K562 (cell line): Measurements from ENCODE around the gene PLA2G12B. TPM values are rescaled to one million over a fixed set of nuclear protein-coding genes. Genes with fewer than 3 reads are reported as not detected.
A peak's percentile ranks its signal among the peaks of the same experiment; 100 is the strongest.

Experiments used
- ATAC-seq: fragments of 200-7000 bp; cut with Tn5 transposase; 3 replicates; pipeline ENCODE4 v1.9.1; 2020; ENCODE audit warnings: moderate library complexity
- BruUV-seq: library from RNA; stranded (reverse); fragments of 400-500 nt; replicated peaks from 2 replicates; lab custom pipeline; 2021; lab: Mats Ljungman, UMichigan
- CTCF ChIA-PET: fragments of 300-600 bp; formaldehyde crosslinking; extraction: SDS; loops from one replicate; lab custom pipeline; 2021; ENCODE audit warnings: low intra/inter-chr PET ratio; lab: Yijun Ruan, JAX
- POLR2A ChIA-PET: fragments of 300-600, 350-650 bp; sonication (Branson Sonifier 250); formaldehyde crosslinking; extraction: SDS; loops from one replicate; lab custom pipeline; 2021; ENCODE audit warnings: antibody characterized with exemption, inconsistent platforms; lab: Yijun Ruan, JAX
- DNase-seq, 4 experiments: peaks; one replicate each; pipeline versions ENCODE4 v3.0.0 to v3.0.0-alpha.2; 2011 to 2018; ENCODE audit warnings: low spot score in 3 of 4, mixed read lengths in 3 of 4; ENCODE audit errors: extremely low read depth in 1 of 4
- FAIRE-seq: peaks from 2 replicates; lab custom pipeline; 2011; peaks lifted over from hg19 to GRCh38; lab: Jason Lieb, UNC
- H2AFZ ChIP-seq: 2 replicates; pipeline ENCODE4 v1.6.0; 2011; ENCODE audit warnings: low read depth, low read length, control low read depth, inconsistent platforms
- H3K27ac ChIP-seq: fragments of 200-600 bp; 3 replicates; pipeline ENCODE4 v1.8.0; 2011; ENCODE audit warnings: low read depth, mild to moderate bottlenecking, control low read depth, inconsistent platforms, low read length, moderate library complexity, mixed read lengths; ENCODE audit errors: extremely low read depth
- H3K27me3 ChIP-seq, 2 experiments: fragments of 300-600 bp in 1 of 2; 2 replicates in 1 of 2; 3 replicates in 1 of 2; pipeline versions ENCODE4 v1.6.0 to v1.8.0; 2011; ENCODE audit warnings: inconsistent platforms in 2 of 2, low read length in 2 of 2, mild to moderate bottlenecking in 1 of 2, mixed read lengths in 1 of 2, moderate library complexity in 1 of 2; ENCODE audit not compliant: control insufficient read depth in 2 of 2, insufficient read depth in 2 of 2
- H3K36me3 ChIP-seq: fragments of 300-600 bp; 3 replicates; pipeline ENCODE4 v1.8.0; 2011; ENCODE audit warnings: mild to moderate bottlenecking, low read length, inconsistent platforms; ENCODE audit not compliant: control insufficient read depth, insufficient read depth
- H3K4me1 ChIP-seq, 2 experiments: fragments of 200-600 bp in 1 of 2; replicated peaks in 1 of 2; 2 replicates in 1 of 2; 3 replicates in 1 of 2; pipeline versions ENCODE4 v1.5.1 to v1.8.0; 2011; ENCODE audit warnings: inconsistent platforms in 2 of 2, low read length in 2 of 2, mild to moderate bottlenecking in 1 of 2, mixed read lengths in 1 of 2, moderate library complexity in 1 of 2; ENCODE audit not compliant: control insufficient read depth in 2 of 2, insufficient read depth in 2 of 2
- H3K4me2 ChIP-seq: 2 replicates; pipeline ENCODE4 v1.6.1; 2011; ENCODE audit warnings: low read length, control low read depth, inconsistent platforms, mixed read lengths; ENCODE audit not compliant: insufficient read depth
- H3K4me3 ChIP-seq: fragments of 200-600 bp; sonication (generic), shearing (Covaris generic); 2 replicates; pipeline ENCODE4 v1.5.1; 2016; ENCODE audit warnings: control low read depth, inconsistent platforms
- H3K79me2 ChIP-seq: fragments of 200-600 bp; 3 replicates; pipeline ENCODE4 v1.8.0; 2011; ENCODE audit warnings: low read length, inconsistent platforms; ENCODE audit not compliant: control insufficient read depth, insufficient read depth
- H3K9ac ChIP-seq, 2 experiments: 2 replicates each; pipeline versions ENCODE4 v1.6.0 to v1.6.1; 2011; ENCODE audit warnings: low read depth in 2 of 2, low read length in 2 of 2, control low read depth in 1 of 2, inconsistent platforms in 1 of 2, mild to moderate bottlenecking in 1 of 2, mixed read lengths in 1 of 2; ENCODE audit not compliant: insufficient read depth in 1 of 2
- H3K9me1 ChIP-seq: one replicate; pipeline ENCODE4 v1.6.0; 2011; ENCODE audit warnings: inconsistent platforms, mild to moderate bottlenecking, low read length, moderate library complexity; ENCODE audit not compliant: control insufficient read depth, insufficient read depth
- H3K9me3 ChIP-seq: replicated peaks from 2 replicates; pipeline ENCODE4 v1.5.1; 2011; ENCODE audit warnings: low read depth, low read length, inconsistent platforms; ENCODE audit not compliant: control insufficient read depth, insufficient read depth
- H4K20me1 ChIP-seq: replicated peaks from 2 replicates; pipeline ENCODE4 v1.6.1; 2011; ENCODE audit warnings: low read length, inconsistent platforms, mixed read lengths; ENCODE audit not compliant: control insufficient read depth, insufficient read depth
- FUS ChIP-seq: fragments of 200-400 bp; formaldehyde crosslinking; optimal IDR thresholded peaks from 2 replicates; pipeline ENCODE3; 2017; ENCODE audit warnings: low read depth, low read length
- KLF10 ChIP-seq: fragments of 250-450 bp; sonication (Bioruptor Pico); IDR thresholded peaks from 2 replicates; pipeline ENCODE4 v1.6.1; 2021; ENCODE audit warnings: matching md5 sums
- RBM14 ChIP-seq: fragments of 200-400 bp; formaldehyde crosslinking; IDR thresholded peaks from 2 replicates; pipeline ENCODE4 v1.6.1; 2018; ENCODE audit warnings: low read depth, mild to moderate bottlenecking, low read length, moderate library complexity, borderline replicate concordance; ENCODE audit not compliant: insufficient read depth
- TAF15 ChIP-seq: fragments of 200-400 bp; formaldehyde crosslinking; IDR thresholded peaks from 2 replicates; pipeline ENCODE4 v1.6.1; 2017; ENCODE audit warnings: mild to moderate bottlenecking, low read depth, low read length, moderate library complexity
- TAF7 ChIP-seq: fragments of 450-650 bp; IDR thresholded peaks from 2 replicates; pipeline ENCODE4 v1.6.1; 2016; ENCODE audit warnings: missing genetic modification characterization, missing compliant biosample characterization
- ZNF764 ChIP-seq: fragments of 250-450 bp; sonication (Bioruptor Pico); IDR thresholded peaks from 2 replicates; pipeline ENCODE4 v1.4.0; 2020; ENCODE audit warnings: low read depth, mild to moderate bottlenecking, moderate library complexity
- ZZZ3 ChIP-seq: fragments of 450-650 bp; IDR thresholded peaks from 2 replicates; pipeline ENCODE4 v1.6.1; 2016; ENCODE audit warnings: antibody characterized with exemption, mild to moderate bottlenecking, moderate library complexity
- WGBS: fragments of 100-300 bp; shearing (Covaris generic); methylation state at CpG from one replicate; pipeline ENCODE4 v1.1.6; 2016; ENCODE audit warnings: low coverage, mixed read lengths; ENCODE audit not compliant: insufficient coverage; ENCODE audit errors: missing lambda C conversion rate; 5-methylcytosine and 5-hydroxymethylcytosine counted together
- in situ Hi-C: fragments of 300-500 bp; cut with MboI; formaldehyde crosslinking; loops from 4 replicates; pipeline ENCODE4 v1.15.0; 2018; ENCODE audit warnings: inconsistent platforms, mixed read lengths
- intact Hi-C: fragments of 100-400 bp; cut with micrococcal nuclease; formaldehyde crosslinking; loops from 2 replicates; pipeline ENCODE4 v1.14.2; 2022
- polyA plus RNA-seq, 8 experiments: library from polyadenylated mRNA; depleted of rRNA in 4 of 8; stranded (reverse) in 5 of 8; unstranded in 3 of 8; fragments of >200 nt; fragmentation: Nextera tagmentation in 2 of 8; fragmentation: Illumina TruSeq in 1 of 8; extraction: Ambion mirVana in 2 of 8; extraction: Trizol in 1 of 8; gene quantifications; 2 replicates each; pipeline versions ENCODE4 v1.2.1 to v1.2.3, GENCODE V29; 2011 to 2014; ENCODE audit warnings: inconsistent platforms in 1 of 8, missing spikeins in 1 of 8
- total RNA-seq, 7 experiments: library from RNA; depleted of rRNA in 6 of 7; stranded (reverse); fragments of >200 nt in 6 of 7; fragmentation: Illumina TruSeq in 2 of 7; extraction: Trizol in 2 of 7; gene quantifications; 2 replicates each; pipeline versions ENCODE4 v1.2.1 to v1.2.3, GENCODE V29; 2011 to 2021; ENCODE audit warnings: low replicate concordance in 1 of 7
- TF ChIP-seq, protein P1 (sequence below), 3 experiments: IDR thresholded peaks in 2 of 3; conservative IDR thresholded peaks in 1 of 3; 2 replicates each; pipeline ENCODE4 v1.5.1; 2011 to 2012; ENCODE audit warnings: low read length in 3 of 3, mild to moderate bottlenecking in 3 of 3, control low read depth in 2 of 3, improper control_type of control experiment in 1 of 3, inconsistent platforms in 1 of 3, low read depth in 1 of 3, mixed read lengths in 1 of 3, moderate library complexity in 1 of 3; ENCODE audit not compliant: insufficient read depth in 2 of 3
- TF ChIP-seq, protein P2 (sequence below): fragments of 450-650 bp; IDR thresholded peaks from 2 replicates; pipeline ENCODE4 v1.6.1; 2016; ENCODE audit warnings: antibody characterized with exemption
- TF ChIP-seq, protein P3 (sequence below), 2 experiments: IDR thresholded peaks; 2 replicates each; pipeline ENCODE4 v1.6.1; 2012; ENCODE audit warnings: improper control_type of control experiment in 2 of 2, low read depth in 2 of 2, low read length in 2 of 2, borderline replicate concordance in 1 of 2

PLA2G12B gene
- total and polyA plus RNA-seq, 9 of the 15 experiments (the other 6 are each of a cell fraction or from before 2014, with no cell fraction given), result not detected

DNA sequence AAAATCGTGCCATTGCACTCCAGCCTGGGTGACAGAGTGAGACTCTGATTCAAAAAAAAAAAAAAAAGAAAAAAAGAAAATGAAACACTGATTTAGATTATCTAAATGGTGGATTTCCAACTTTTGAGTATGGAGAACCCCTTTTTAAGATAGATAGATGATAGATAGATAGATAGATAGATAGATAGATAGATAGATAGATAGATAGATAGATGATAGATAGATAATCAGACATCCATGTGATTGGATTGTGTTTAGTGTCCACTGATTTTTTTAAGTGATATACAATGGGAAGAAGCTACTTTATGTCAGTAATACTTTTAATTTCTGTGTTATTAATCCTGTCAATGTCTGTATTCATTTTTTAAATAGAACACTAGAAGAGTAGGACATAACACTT is 55.1 kb downstream of the PLA2G12B start (continued):
- TF ChIP-seq, protein P1, sequence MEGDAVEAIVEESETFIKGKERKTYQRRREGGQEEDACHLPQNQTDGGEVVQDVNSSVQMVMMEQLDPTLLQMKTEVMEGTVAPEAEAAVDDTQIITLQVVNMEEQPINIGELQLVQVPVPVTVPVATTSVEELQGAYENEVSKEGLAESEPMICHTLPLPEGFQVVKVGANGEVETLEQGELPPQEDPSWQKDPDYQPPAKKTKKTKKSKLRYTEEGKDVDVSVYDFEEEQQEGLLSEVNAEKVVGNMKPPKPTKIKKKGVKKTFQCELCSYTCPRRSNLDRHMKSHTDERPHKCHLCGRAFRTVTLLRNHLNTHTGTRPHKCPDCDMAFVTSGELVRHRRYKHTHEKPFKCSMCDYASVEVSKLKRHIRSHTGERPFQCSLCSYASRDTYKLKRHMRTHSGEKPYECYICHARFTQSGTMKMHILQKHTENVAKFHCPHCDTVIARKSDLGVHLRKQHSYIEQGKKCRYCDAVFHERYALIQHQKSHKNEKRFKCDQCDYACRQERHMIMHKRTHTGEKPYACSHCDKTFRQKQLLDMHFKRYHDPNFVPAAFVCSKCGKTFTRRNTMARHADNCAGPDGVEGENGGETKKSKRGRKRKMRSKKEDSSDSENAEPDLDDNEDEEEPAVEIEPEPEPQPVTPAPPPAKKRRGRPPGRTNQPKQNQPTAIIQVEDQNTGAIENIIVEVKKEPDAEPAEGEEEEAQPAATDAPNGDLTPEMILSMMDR (IDR thresholded peaks at IDR 0.05 in 2 of 3, conservative IDR thresholded peaks at IDR 0.05 in 1 of 3; ENCODE audit: insufficient read depth in 2 of 3, low read depth in 1 of 3, low read length in 3 of 3), result no peak
- no peak for TF ChIP-seq KLF10 (CRISPR knock-in tag)
- TF ChIP-seq TAF15, result no peak
- TF ChIP-seq, protein P2, sequence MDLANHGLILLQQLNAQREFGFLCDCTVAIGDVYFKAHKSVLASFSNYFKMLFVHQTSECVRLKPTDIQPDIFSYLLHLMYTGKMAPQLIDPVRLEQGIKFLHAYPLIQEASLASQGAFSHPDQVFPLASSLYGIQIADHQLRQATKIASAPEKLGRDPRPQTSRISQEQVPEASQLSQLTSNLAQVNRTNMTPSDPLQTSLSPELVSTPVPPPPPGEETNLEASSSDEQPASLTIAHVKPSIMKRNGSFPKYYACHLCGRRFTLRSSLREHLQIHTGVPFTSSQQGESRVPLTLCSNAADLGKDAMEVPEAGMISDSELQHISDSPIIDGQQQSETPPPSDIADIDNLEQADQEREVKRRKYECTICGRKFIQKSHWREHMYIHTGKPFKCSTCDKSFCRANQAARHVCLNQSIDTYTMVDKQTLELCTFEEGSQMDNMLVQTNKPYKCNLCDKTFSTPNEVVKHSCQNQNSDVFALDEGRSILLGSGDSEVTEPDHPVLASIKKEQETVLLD, result peak; percentile 76; the same call in 1 of the 2 replicates

DNA sequence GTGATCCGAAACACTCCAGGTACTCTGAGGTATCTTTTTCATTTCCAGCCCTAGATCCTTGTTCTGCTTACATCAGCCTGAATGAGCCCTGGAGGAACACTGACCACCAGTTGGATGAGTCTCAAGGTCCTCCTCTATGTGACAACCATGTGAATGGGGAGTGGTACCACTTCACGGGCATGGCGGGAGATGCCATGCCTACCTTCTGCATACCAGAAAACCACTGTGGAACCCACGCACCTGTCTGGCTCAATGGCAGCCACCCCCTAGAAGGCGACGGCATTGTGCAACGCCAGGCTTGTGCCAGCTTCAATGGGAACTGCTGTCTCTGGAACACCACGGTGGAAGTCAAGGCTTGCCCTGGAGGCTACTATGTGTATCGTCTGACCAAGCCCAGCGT is 56.0 kb downstream of the PLA2G12B start:
- Histone ChIP-seq H3K9ac (0 out of 4 replicates have a peak overlapping the region, but pooled peaks of 1 of the 2 experiments have one; percentile 38), H3K79me2 (no peaks in the 10 kb centered on the region), H3K36me3 (no peaks in the 10 kb centered on the region), H4K20me1 (no peaks in the 10 kb centered on the region), H3K9me3 (no peaks in the 10 kb centered on the region), H3K4me3 (no peak overlapping the region)
- WGBS, result 27% methylated on average over 10 of the region's 10 CpGs
- intact Hi-C loops, result no loop called here
- no TSS peak for BruUV-seq
- no peak for TF ChIP-seq FUS
- TF ChIP-seq ZZZ3, result no peak
- TF ChIP-seq ZNF764 (CRISPR knock-in tag), result no peak
- TF ChIP-seq, protein P3, sequence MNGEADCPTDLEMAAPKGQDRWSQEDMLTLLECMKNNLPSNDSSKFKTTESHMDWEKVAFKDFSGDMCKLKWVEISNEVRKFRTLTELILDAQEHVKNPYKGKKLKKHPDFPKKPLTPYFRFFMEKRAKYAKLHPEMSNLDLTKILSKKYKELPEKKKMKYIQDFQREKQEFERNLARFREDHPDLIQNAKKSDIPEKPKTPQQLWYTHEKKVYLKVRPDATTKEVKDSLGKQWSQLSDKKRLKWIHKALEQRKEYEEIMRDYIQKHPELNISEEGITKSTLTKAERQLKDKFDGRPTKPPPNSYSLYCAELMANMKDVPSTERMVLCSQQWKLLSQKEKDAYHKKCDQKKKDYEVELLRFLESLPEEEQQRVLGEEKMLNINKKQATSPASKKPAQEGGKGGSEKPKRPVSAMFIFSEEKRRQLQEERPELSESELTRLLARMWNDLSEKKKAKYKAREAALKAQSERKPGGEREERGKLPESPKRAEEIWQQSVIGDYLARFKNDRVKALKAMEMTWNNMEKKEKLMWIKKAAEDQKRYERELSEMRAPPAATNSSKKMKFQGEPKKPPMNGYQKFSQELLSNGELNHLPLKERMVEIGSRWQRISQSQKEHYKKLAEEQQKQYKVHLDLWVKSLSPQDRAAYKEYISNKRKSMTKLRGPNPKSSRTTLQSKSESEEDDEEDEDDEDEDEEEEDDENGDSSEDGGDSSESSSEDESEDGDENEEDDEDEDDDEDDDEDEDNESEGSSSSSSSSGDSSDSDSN (IDR thresholded peaks at IDR 0.05; ENCODE audit: borderline replicate concordance in 1 of 2, low read depth in 2 of 2, low read length in 2 of 2), result no peak
- TF ChIP-seq RBM14, result no peak
- no peak for TF ChIP-seq TAF7 (tag)
- TF ChIP-seq, all 486 proteins: peak for 0
- CTCF ChIA-PET, result no interaction called here
- POLR2A ChIA-PET, result interaction anchor here (2.1 kb wide), 1 partner anchor 12 kb away, joined by 8 read pairs; no protein-coding TSS in a partner anchor
- Histone ChIP-seq H3K27ac (no peak overlapping the region), H3K9me1 (no peaks in the 10 kb centered on the region), H3K27me3 (peaks cover 5 to 6% of the 10 kb centered on the region in 2 experiments; a peak in 4 of 5 replicates), H2AFZ (no peak overlapping the region), H3K4me2 (no peak overlapping the region), H3K4me1 (peaks cover 0 to 2% of the 10 kb centered on the region in 2 experiments; a peak in 3 of 5 replicates)
- in situ Hi-C loops, result no loop called here
- ATAC-seq, result peak; percentile 38; the same call in 1 of the 3 replicates
- no peak for FAIRE-seq
- DNase-seq, result no peak
